HEK293 (cell line): Measurements from ENCODE around the gene MEGF6.

ENCODE experiments used
- ATF2 ChIP-seq: fragments of 450-650 bp; formaldehyde crosslinking; IDR thresholded peaks from 2 replicates; pipeline ENCODE4 v1.5.1; 2016; ENCODE audit warnings: missing biosample characterization, missing genetic modification characterization, low read depth
- KLF8 ChIP-seq: fragments of 450-650 bp; formaldehyde crosslinking; IDR thresholded peaks from 2 replicates; pipeline ENCODE4 v1.5.1; 2016; ENCODE audit warnings: missing biosample characterization, missing genetic modification characterization
- ZNF292 ChIP-seq: fragments of 450-650 bp; formaldehyde crosslinking; IDR thresholded peaks from 2 replicates; pipeline ENCODE4 v1.5.1; 2016; ENCODE audit warnings: low read depth, missing biosample characterization, missing genetic modification characterization, borderline replicate concordance
- ZNF394 ChIP-seq: fragments of 450-650 bp; formaldehyde crosslinking; IDR thresholded peaks from 2 replicates; pipeline ENCODE4 v1.5.1; 2016; ENCODE audit warnings: missing biosample characterization, missing genetic modification characterization, mild to moderate bottlenecking, moderate library complexity, borderline replicate concordance
- ZNF404 ChIP-seq: fragments of 450-650 bp; formaldehyde crosslinking; IDR thresholded peaks from 2 replicates; pipeline ENCODE4 v1.5.1; 2017; ENCODE audit warnings: missing biosample characterization, missing genetic modification characterization
- ZNF670 ChIP-seq: fragments of 450-650 bp; formaldehyde crosslinking; IDR thresholded peaks from 2 replicates; pipeline ENCODE4 v1.5.1; 2016; ENCODE audit warnings: missing biosample characterization, missing genetic modification characterization, low read depth
- ZNF830 ChIP-seq: fragments of 450-650 bp; IDR thresholded peaks from 2 replicates; pipeline ENCODE4 v1.5.0; 2018; ENCODE audit warnings: missing biosample characterization, missing genetic modification characterization, low read depth, mild to moderate bottlenecking, moderate library complexity
- TF ChIP-seq, protein P1 (sequence below): fragments of 450-650 bp; formaldehyde crosslinking; IDR thresholded peaks from 2 replicates; pipeline ENCODE4 v1.5.1; 2016; ENCODE audit warnings: missing biosample characterization, missing genetic modification characterization
- TF ChIP-seq, protein P2 (sequence below): fragments of 450-650 bp; formaldehyde crosslinking; IDR thresholded peaks from 2 replicates; pipeline ENCODE4 v1.5.1; 2016; ENCODE audit warnings: missing biosample characterization, missing genetic modification characterization

GRCh38 chr1:3452866-3453175, 158.5 kb downstream of the MEGF6 start:
- no peak for TF ChIP-seq ATF2 (tag by site-specific recombination)
- TF ChIP-seq ZNF394 (tag by site-specific recombination), result no peak
- TF ChIP-seq, protein P1, sequence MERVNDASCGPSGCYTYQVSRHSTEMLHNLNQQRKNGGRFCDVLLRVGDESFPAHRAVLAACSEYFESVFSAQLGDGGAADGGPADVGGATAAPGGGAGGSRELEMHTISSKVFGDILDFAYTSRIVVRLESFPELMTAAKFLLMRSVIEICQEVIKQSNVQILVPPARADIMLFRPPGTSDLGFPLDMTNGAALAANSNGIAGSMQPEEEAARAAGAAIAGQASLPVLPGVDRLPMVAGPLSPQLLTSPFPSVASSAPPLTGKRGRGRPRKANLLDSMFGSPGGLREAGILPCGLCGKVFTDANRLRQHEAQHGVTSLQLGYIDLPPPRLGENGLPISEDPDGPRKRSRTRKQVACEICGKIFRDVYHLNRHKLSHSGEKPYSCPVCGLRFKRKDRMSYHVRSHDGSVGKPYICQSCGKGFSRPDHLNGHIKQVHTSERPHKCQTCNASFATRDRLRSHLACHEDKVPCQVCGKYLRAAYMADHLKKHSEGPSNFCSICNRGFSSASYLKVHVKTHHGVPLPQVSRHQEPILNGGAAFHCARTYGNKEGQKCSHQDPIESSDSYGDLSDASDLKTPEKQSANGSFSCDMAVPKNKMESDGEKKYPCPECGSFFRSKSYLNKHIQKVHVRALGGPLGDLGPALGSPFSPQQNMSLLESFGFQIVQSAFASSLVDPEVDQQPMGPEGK (tag by site-specific recombination), result no peak
- no peak for TF ChIP-seq ZNF404 (tag by site-specific recombination)
- TF ChIP-seq, protein P2, sequence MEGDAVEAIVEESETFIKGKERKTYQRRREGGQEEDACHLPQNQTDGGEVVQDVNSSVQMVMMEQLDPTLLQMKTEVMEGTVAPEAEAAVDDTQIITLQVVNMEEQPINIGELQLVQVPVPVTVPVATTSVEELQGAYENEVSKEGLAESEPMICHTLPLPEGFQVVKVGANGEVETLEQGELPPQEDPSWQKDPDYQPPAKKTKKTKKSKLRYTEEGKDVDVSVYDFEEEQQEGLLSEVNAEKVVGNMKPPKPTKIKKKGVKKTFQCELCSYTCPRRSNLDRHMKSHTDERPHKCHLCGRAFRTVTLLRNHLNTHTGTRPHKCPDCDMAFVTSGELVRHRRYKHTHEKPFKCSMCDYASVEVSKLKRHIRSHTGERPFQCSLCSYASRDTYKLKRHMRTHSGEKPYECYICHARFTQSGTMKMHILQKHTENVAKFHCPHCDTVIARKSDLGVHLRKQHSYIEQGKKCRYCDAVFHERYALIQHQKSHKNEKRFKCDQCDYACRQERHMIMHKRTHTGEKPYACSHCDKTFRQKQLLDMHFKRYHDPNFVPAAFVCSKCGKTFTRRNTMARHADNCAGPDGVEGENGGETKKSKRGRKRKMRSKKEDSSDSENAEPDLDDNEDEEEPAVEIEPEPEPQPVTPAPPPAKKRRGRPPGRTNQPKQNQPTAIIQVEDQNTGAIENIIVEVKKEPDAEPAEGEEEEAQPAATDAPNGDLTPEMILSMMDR (tag by site-specific recombination), result no peak
- no peak for TF ChIP-seq ZNF670 (tag by site-specific recombination)
- no peak for TF ChIP-seq ZNF292 (tag by site-specific recombination)
- no peak for TF ChIP-seq KLF8
- no peak for TF ChIP-seq ZNF830
